Activated B cell treated with CpG ODN at 0.5 μM for 24 hours (primary cell): ENCODE measurements around the gene POU5F1. TPM values are rescaled to one million over a fixed set of nuclear protein-coding genes. Genes with fewer than 3 reads are reported as not detected.

Experiments used
- ATAC-seq: fragments of 200-7000 bp; cut with Tn5 transposase; one replicate; pipeline ENCODE4 v1.10.0; 2021; ENCODE audit warnings: low read depth, mild to moderate bottlenecking, moderate library complexity
- CTCF ChIA-PET: fragments of 350-600 bp; sonication (Branson Sonifier 250); formaldehyde crosslinking; loops from one replicate; lab custom pipeline; 2021; ENCODE audit warnings: antibody characterized with exemption; lab: Charles Lee
- POLR2A ChIA-PET: fragments of 350-600 bp; sonication (Branson Sonifier 250); formaldehyde crosslinking; loops from one replicate; lab custom pipeline; 2021; ENCODE audit warnings: antibody characterized with exemption; lab: Charles Lee
- DNase-seq: peaks from one replicate; pipeline ENCODE4 v3.0.0; 2022
- H3K27ac Mint-ChIP-seq: one replicate; pipeline ENCODE4 v1.8.0; 2020; ENCODE audit warnings: mixed read lengths
- H3K27me3 Mint-ChIP-seq: one replicate; pipeline ENCODE4 v1.8.0; 2021; ENCODE audit warnings: mixed read lengths
- H3K36me3 Mint-ChIP-seq: one replicate; pipeline ENCODE4 v1.8.0; 2021; ENCODE audit warnings: low read depth, mixed read lengths
- H3K4me1 Mint-ChIP-seq: one replicate; pipeline ENCODE4 v1.8.0; 2021; ENCODE audit warnings: mixed read lengths
- H3K4me3 Mint-ChIP-seq: one replicate; pipeline ENCODE4 v1.8.0; 2020; ENCODE audit warnings: mild to moderate bottlenecking, mixed read lengths
- H3K9me3 Mint-ChIP-seq: one replicate; pipeline ENCODE4 v1.8.0; 2020; ENCODE audit warnings: mixed read lengths
- intact Hi-C: fragments of 100-400 bp; cut with micrococcal nuclease; formaldehyde crosslinking; loops from one replicate; pipeline ENCODE4 v1.15.1; 2024
- total RNA-seq: library from RNA; stranded (reverse); gene quantifications from 2 replicates; pipeline ENCODE4 v1.2.3, GENCODE V29; 2022
- TF ChIP-seq, protein P1 (sequence below): fragments of 200-600 bp; IDR thresholded peaks from one replicate; pipeline ENCODE4 v1.8.0; 2022; ENCODE audit warnings: antibody characterized with exemption, mild to moderate bottlenecking

POU5F1 gene
- total RNA-seq, 1 donor from 2014 or later: 4.7 TPM

DNA sequence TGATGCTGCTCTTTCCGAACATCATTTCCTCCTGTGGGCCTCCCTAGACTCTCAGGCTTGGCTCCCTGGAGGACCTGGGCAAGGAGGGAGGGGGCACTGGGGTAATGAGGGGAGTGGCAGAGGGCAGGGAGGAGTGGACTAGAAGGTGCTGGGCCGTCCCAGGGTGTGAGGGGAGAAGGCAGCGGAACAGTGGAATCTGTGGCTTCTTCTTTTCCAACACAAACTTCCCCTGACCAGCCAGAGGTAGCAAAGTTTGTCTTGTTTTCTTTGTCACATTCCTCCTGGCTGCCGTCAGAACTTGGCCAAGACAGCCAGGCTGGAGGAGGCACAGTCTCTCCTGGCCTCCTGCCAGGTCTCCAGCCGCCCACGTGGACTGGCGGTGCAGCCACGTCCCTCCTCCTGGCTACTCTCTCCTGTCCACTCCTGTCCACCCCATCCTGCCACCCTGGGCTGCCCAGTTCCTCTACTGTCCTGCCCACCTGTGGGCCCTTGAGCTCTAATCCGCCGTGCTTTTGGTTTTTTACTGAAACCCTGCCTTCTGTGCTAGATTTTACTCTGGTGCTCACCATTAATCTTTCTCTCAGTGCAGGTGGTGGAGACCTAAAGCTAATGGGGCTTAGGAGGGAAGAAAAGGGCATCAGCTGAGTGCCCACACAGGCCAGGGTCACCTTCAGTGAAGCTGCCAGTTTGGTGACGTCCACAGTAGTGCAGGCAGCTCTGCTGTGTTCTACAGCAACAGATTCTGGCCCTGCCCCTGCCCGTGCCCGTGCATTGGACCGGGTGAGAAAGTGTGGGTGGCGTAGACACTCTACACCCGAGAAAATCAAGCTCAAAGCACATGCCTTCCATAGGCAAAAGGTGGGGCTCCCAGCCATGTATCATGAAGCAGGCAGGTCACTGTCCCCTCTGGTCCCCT is 47.4 kb downstream of the POU5F1 start:
- no peaks in the 10 kb centered on the region for H3K9me3 Mint-ChIP-seq
- H3K36me3 Mint-ChIP-seq: no peaks in the 10 kb centered on the region
- H3K4me1 Mint-ChIP-seq: peaks cover 3% of the 10 kb centered on the region
- H3K27ac Mint-ChIP-seq: no peak overlapping the region
- ChIA-PET CTCF (no interaction called here), POLR2A (interaction anchor here (0.5 to 0.6 kb wide), 3 partner anchors 64 to 508 kb away, joined by 3 to 7 read pairs (median 7); no protein-coding TSS in a partner anchor)
- DNase-seq (no peak), ATAC-seq (no peak)
- intact Hi-C loops: no loop called here
- peaks cover 18% of the 10 kb centered on the region for H3K27me3 Mint-ChIP-seq
- TF ChIP-seq, protein P1, sequence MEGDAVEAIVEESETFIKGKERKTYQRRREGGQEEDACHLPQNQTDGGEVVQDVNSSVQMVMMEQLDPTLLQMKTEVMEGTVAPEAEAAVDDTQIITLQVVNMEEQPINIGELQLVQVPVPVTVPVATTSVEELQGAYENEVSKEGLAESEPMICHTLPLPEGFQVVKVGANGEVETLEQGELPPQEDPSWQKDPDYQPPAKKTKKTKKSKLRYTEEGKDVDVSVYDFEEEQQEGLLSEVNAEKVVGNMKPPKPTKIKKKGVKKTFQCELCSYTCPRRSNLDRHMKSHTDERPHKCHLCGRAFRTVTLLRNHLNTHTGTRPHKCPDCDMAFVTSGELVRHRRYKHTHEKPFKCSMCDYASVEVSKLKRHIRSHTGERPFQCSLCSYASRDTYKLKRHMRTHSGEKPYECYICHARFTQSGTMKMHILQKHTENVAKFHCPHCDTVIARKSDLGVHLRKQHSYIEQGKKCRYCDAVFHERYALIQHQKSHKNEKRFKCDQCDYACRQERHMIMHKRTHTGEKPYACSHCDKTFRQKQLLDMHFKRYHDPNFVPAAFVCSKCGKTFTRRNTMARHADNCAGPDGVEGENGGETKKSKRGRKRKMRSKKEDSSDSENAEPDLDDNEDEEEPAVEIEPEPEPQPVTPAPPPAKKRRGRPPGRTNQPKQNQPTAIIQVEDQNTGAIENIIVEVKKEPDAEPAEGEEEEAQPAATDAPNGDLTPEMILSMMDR: no peak
- no peak overlapping the region for H3K4me3 Mint-ChIP-seq

DNA sequence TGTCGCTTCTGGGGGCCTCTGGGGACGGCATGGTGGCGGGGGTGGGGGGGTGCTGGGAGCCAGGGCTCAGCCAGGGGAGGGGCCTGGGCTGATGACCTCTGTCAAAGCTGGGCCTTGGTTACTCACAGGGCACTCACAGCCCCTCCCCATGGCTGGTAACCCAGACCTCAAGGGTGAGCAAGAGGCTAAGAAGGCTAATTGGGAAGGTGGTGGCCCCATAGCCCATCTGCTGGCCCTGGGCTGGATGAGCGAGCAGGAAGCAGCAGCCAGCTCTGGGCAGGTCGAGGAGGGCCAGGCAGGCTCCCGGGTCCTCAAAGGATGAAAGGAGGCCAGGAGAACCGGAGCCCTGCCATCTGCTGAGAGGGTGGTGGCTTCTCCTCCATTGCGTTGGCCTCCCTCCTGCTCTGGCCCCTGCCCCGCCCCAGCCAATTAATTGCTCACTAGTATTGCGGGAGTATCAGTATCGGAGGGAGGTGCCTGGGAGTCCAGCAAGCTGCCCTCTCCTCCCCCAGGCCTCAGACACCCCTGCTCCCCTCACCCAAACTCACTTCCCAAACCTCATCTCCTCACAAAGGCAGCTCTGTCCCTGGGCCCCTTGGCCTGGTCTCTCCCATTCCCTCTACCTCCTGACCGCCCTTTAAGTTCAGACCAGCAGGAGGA is 49.2 kb downstream of the POU5F1 start:
- H3K4me3 Mint-ChIP-seq: no peak overlapping the region
- H3K27ac Mint-ChIP-seq: no peak overlapping the region
- ATAC-seq (no peak), DNase-seq (no peak)
- no peaks in the 10 kb centered on the region for H3K4me1 Mint-ChIP-seq
- H3K36me3 Mint-ChIP-seq: no peaks in the 10 kb centered on the region
- ChIA-PET CTCF (no interaction called here), POLR2A (no interaction called here)
- TF ChIP-seq, protein P1: no peak
- intact Hi-C loops: no loop called here
- H3K9me3 Mint-ChIP-seq: no peaks in the 10 kb centered on the region
- H3K27me3 Mint-ChIP-seq: peaks cover 16% of the 10 kb centered on the region

DNA sequence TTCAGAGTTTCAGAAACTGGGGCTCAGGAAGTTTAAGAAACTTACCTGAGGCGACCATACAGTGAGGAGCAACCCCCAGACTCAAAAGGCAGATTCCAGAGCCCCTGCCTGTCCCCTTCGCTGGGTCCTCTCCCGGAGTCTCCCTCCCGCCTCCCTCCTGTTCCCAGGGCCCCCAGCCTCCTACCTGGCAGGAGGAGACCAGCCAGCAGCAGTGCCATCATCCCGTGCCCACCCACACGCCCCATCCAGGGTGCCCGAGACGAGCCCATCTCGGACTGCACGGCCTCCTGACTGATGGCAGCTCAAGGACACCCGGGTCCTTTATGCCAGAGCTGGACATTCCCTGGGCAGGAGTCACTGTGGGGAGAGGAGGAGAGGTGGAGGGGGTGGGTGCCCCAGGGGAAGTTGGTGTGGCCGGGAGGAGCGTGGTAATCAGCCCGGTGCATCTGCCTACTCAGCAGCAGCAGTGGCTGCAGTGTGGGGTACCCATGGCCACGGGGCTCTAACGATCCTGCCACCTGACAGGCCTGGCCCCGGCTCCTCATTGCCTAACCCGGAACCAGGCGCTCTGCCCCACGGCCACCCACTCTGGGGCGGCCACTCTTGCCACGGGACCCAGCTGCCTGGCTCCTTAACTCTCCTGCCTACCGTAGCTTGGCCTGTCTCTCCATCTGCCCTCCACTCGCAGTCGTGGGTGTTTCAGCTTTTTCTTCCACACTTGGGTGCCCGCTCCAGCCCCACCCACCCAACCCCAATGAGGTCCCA is 50.1 kb downstream of the POU5F1 start, which contains the start of gene CDSN:
Gene CDSN, minus strand, starts transcription at position 296 of the 765 bp plus-strand sequence. Its CDS starts 27 bp downstream, at position 269.
- intact Hi-C loops: no loop called here
- TF ChIP-seq, protein P1: no peak
- Mint-ChIP-seq H3K36me3 (no peaks in the 10 kb centered on the region), H3K4me1 (peaks cover 3% of the 10 kb centered on the region), H3K27ac (no peak within 1 kb of the TSS), H3K27me3 (peaks cover 16% of the 10 kb centered on the region), H3K9me3 (no peaks in the 10 kb centered on the region), H3K4me3 (no peak within 1 kb of the TSS)
- CTCF ChIA-PET: no interaction called here
- no peak for DNase-seq
- ATAC-seq: no peak
- POLR2A ChIA-PET: no interaction called here

DNA sequence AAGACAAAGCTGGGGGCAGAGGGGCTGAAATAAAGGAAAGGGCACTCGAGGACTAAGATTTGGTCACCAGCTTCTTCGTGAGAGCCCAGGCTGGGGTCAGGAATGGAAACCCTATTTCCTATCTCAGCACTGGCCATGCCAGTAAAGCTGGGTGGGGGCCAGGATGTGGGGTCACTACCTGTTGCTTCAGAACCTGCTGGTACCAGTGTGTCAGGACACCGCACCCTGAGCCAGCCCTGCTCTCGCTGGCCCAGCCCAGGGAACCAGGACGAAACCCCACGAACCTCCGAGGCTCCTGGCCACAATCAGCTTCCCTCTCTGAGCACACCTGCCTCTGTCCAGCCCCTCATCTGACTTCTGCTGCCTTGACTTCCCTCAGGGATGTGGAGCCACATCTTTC is 52.3 kb downstream of the POU5F1 start:
- TF ChIP-seq, protein P1: no peak
- DNase-seq (no peak), ATAC-seq (no peak)
- Mint-ChIP-seq H3K9me3 (no peaks in the 10 kb centered on the region), H3K4me1 (peaks cover 5% of the 10 kb centered on the region), H3K36me3 (no peaks in the 10 kb centered on the region), H3K27me3 (peaks cover 21% of the 10 kb centered on the region), H3K4me3 (no peak overlapping the region), H3K27ac (no peak overlapping the region)
- intact Hi-C loops: no loop called here
- ChIA-PET CTCF (interaction anchor here (1.2 kb wide), 1 partner anchor 38 kb away, joined by 5 read pairs; no protein-coding TSS in a partner anchor), POLR2A (no interaction called here)
